ENCODE data around the gene RNASEH2B. TPM values are rescaled to one million over a fixed set of nuclear protein-coding genes. Genes with fewer than 3 reads are reported as not detected.

RNASEH2B gene
- polyA plus RNA-seq, 2 of the 4 experiments (the other 2 are of a cell fraction): 27.5 to 73.5 TPM

DNA sequence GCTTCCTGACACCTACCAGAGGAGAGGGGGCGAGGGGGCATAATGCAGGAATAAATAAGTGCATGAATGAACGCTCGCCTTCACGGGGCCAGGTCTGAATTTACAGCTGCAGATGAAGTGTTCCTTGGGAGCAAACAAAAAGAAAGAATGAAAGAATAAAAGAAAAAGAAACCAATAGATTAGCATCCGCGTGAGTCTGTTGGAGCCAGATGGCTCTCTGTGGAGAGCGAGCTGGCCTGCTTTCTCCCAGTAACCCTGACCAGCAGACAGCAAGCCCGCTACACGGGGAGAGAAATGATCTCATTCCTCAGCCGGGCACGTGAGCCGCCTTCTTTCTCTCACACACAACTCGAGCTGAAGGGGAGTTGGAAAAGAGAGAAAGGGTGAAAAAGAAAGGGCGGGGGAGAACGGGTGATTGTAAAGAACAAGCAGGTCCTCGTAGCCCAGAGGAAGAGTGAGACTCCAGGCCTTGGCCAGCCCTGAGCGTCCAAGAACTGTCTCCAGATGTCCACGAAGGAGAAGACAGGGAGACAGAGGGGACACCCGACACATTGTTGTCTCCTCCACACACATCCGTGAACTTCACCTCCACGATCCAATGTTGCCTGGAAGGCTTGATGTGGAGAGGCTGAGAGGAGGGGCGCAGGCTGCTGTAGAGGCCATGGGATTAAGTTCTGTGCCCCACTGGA is 81.4 kb downstream of the RNASEH2B start:
- DNase-seq (ENCODE audit: low read depth in 1 of 2, low spot score in 1 of 2) (no peak), ATAC-seq (no peak), FAIRE-seq (no peak)
- no peak overlapping the region for H3K27ac ChIP-seq
- WGBS (ENCODE audit: missing lambda C conversion rate): 81% methylated on average over 22 of the region's 22 CpGs
- no peaks in the 10 kb centered on the region for H3K4me1 ChIP-seq
- CTCF ChIA-PET: interaction anchor here (0.6 kb wide), 1 partner anchor 32 kb away, joined by 3 read pairs; no protein-coding TSS in a partner anchor
- H3K4me3 ChIP-seq: no peak overlapping the region
- H3K4me2 ChIP-seq: no peak overlapping the region
- POLR2A ChIA-PET: no interaction called here
- TF ChIP-seq, protein P1, sequence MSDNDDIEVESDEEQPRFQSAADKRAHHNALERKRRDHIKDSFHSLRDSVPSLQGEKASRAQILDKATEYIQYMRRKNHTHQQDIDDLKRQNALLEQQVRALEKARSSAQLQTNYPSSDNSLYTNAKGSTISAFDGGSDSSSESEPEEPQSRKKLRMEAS (IDR thresholded peaks at IDR 0.05): no peak
- no peak for TF ChIP-seq EHF (CRISPR knock-in tag; IDR thresholded peaks at IDR 0.05)
- no peak for TF ChIP-seq NPAS2 (CRISPR knock-in tag; IDR thresholded peaks at IDR 0.05; ENCODE audit: borderline replicate concordance)
- no peak for TF ChIP-seq RCOR1 (IDR thresholded peaks at IDR 0.05; ENCODE audit: low read depth, low read length)
- TF ChIP-seq ZC3H11A (IDR thresholded peaks at IDR 0.05): no peak
- no peak for TF ChIP-seq TFCP2L1 (CRISPR knock-in tag; IDR thresholded peaks at IDR 0.05)
- TF ChIP-seq PHF8 (IDR thresholded peaks at IDR 0.05; ENCODE audit: borderline replicate concordance, low read depth): no peak
- TF ChIP-seq NR3C1 (IDR thresholded peaks at IDR 0.05): no peak
- no peak for TF ChIP-seq ESRRA (IDR thresholded peaks at IDR 0.05; ENCODE audit: borderline replicate concordance, low read length)
- TF ChIP-seq ZSCAN20 (CRISPR knock-in tag; IDR thresholded peaks at IDR 0.05): no peak
- TF ChIP-seq CBX8 (IDR thresholded peaks at IDR 0.05): no peak
- no peak for TF ChIP-seq RARB (CRISPR knock-in tag; IDR thresholded peaks at IDR 0.05)
- TF ChIP-seq, protein P2, sequence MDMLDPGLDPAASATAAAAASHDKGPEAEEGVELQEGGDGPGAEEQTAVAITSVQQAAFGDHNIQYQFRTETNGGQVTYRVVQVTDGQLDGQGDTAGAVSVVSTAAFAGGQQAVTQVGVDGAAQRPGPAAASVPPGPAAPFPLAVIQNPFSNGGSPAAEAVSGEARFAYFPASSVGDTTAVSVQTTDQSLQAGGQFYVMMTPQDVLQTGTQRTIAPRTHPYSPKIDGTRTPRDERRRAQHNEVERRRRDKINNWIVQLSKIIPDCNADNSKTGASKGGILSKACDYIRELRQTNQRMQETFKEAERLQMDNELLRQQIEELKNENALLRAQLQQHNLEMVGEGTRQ (IDR thresholded peaks at IDR 0.05): no peak
- TF ChIP-seq HEYL (CRISPR knock-in tag; IDR thresholded peaks at IDR 0.05): no peak
- TF ChIP-seq POLR2AphosphoS2 (conservative IDR thresholded peaks at IDR 0.05; ENCODE audit: low read length): no peak
- TF ChIP-seq MAFK (IDR thresholded peaks at IDR 0.05; ENCODE audit: partially characterized antibody): no peak
- TF ChIP-seq BHLHE40 (IDR thresholded peaks at IDR 0.05; ENCODE audit: low read depth, low read length): no peak
- TF ChIP-seq ZNF302 (CRISPR knock-in tag; IDR thresholded peaks at IDR 0.05): no peak
- no peak for TF ChIP-seq CHD2 (IDR thresholded peaks at IDR 0.05; ENCODE audit: low read length, partially characterized antibody)
- no peaks in the 10 kb centered on the region for H3K9me3 ChIP-seq

DNA sequence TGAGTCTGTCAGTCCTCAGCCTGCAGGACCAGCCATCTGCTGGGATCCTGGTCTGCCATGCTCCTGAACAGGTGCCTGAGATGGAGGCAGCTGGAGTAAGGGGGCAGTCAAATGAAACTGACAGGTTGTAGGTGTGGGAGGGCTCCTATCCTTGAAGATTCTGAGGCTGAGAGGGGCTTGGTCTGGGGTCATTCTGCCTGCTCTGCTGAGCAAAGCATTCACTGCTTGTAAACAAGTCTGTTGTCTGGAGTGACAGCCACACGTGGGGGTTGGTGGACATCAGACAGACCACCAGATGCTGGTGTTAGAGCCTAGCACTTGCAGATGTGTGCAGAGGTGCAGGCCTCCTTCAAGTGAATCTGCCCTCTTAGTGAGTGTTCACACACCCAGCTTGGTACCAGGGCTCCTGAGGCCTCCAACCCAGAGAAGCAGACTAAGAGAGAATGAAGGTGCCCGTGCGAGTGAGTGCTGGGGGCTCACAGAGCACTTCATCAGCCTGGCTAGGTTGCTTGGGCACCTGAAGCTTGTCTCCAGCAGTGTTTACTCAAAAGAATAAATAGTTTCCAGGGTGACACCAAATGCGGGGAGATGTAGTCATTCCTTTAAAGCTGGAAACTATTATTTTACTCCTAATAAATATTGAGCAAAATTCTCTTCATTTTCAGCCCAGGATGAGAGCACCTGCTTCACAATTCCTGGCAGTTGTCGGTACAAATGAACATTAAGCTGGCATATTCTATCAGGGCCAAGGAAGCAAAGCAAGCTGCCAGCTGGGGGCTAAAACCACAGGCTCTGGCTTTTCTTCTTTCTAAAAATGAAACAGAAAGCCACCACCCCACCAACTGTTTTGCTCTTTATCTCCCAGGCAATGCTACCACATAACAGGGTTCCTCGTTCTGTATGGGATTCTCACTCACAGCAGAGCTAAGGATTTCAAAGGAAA is 82.3 kb downstream of the RNASEH2B start:
- ATAC-seq: no peak
- FAIRE-seq: no peak
- no peak overlapping the region for H3K27ac ChIP-seq
- POLR2A ChIA-PET: no interaction called here
- no peak overlapping the region for H3K4me2 ChIP-seq
- no peaks in the 10 kb centered on the region for H3K9me3 ChIP-seq
- no peak for DNase-seq (ENCODE audit: low read depth in 1 of 2, low spot score in 1 of 2)
- no peaks in the 10 kb centered on the region for H3K4me1 ChIP-seq
- TF ChIP-seq JUNB (IDR thresholded peaks at IDR 0.05): no peak
- TF ChIP-seq HDAC2 (IDR thresholded peaks at IDR 0.05): no peak
- TF ChIP-seq ZFP36 (IDR thresholded peaks at IDR 0.05; ENCODE audit: borderline replicate concordance, partially characterized antibody): no peak
- no peak for TF ChIP-seq TFCP2L1 (CRISPR knock-in tag; IDR thresholded peaks at IDR 0.05)
- TF ChIP-seq HOXB13 (CRISPR knock-in tag; IDR thresholded peaks at IDR 0.05; ENCODE audit: low read depth): no peak
- TF ChIP-seq, protein P3, sequence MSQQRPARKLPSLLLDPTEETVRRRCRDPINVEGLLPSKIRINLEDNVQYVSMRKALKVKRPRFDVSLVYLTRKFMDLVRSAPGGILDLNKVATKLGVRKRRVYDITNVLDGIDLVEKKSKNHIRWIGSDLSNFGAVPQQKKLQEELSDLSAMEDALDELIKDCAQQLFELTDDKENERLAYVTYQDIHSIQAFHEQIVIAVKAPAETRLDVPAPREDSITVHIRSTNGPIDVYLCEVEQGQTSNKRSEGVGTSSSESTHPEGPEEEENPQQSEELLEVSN (IDR thresholded peaks at IDR 0.05; ENCODE audit: borderline replicate concordance, low read depth): no peak
- no peak for TF ChIP-seq POLR2A (IDR thresholded peaks at IDR 0.05; ENCODE audit: low read length)
- TF ChIP-seq CBX8 (IDR thresholded peaks at IDR 0.05): no peak
- TF ChIP-seq ZSCAN20 (CRISPR knock-in tag; IDR thresholded peaks at IDR 0.05): no peak
- TF ChIP-seq EP300 (IDR thresholded peaks at IDR 0.05): no peak
- CTCF ChIA-PET: interaction anchor here (0.6 kb wide), 2 partner anchors 31 to 1066 kb away, joined by 3 read pairs; no protein-coding TSS in a partner anchor
- WGBS (ENCODE audit: missing lambda C conversion rate): 75% methylated on average over 6 of the region's 6 CpGs
- H3K4me3 ChIP-seq: no peak overlapping the region
